Measurements from ENCODE around the gene KRT38.

KRT38 gene

GRCh38 chr17:41413982-41414381 is 26.8 kb downstream of the KRT38 start:
- TF ChIP-seq, protein P1, sequence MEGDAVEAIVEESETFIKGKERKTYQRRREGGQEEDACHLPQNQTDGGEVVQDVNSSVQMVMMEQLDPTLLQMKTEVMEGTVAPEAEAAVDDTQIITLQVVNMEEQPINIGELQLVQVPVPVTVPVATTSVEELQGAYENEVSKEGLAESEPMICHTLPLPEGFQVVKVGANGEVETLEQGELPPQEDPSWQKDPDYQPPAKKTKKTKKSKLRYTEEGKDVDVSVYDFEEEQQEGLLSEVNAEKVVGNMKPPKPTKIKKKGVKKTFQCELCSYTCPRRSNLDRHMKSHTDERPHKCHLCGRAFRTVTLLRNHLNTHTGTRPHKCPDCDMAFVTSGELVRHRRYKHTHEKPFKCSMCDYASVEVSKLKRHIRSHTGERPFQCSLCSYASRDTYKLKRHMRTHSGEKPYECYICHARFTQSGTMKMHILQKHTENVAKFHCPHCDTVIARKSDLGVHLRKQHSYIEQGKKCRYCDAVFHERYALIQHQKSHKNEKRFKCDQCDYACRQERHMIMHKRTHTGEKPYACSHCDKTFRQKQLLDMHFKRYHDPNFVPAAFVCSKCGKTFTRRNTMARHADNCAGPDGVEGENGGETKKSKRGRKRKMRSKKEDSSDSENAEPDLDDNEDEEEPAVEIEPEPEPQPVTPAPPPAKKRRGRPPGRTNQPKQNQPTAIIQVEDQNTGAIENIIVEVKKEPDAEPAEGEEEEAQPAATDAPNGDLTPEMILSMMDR (IDR thresholded peaks at IDR 0.05; ENCODE audit: poor library complexity, severe bottlenecking), result no peak
- DNase-seq (ENCODE audit: low spot score) (no peak), ATAC-seq (ENCODE audit: low read depth) (no peak)
- Histone ChIP-seq H3K36me3 (ENCODE audit: low read depth) (no peaks in the 10 kb centered on the region), H3K27me3 (ENCODE audit: insufficient read depth, poor library complexity, severe bottlenecking) (no peaks in the 10 kb centered on the region), H3K4me1 (ENCODE audit: insufficient read depth, poor library complexity, severe bottlenecking) (peaks cover 15% of the 10 kb centered on the region), H3K4me3 (ENCODE audit: severe bottlenecking) (no peak overlapping the region), H3K9me3 (ENCODE audit: severe bottlenecking) (no peaks in the 10 kb centered on the region), H3K27ac (ENCODE audit: poor library complexity, severe bottlenecking) (no peak overlapping the region)

- ATAC-seq (ENCODE audit: low read depth) (no peak), DNase-seq (ENCODE audit: low spot score) (no peak)
- TF ChIP-seq, protein P1 (IDR thresholded peaks at IDR 0.05; ENCODE audit: poor library complexity, severe bottlenecking), result no peak
- H3K4me1 ChIP-seq (ENCODE audit: insufficient read depth, poor library complexity, severe bottlenecking), result peaks cover 13% of the 10 kb centered on the region
- no peaks in the 10 kb centered on the region for H3K36me3 ChIP-seq (ENCODE audit: low read depth)
- H3K9me3 ChIP-seq (ENCODE audit: severe bottlenecking), result no peaks in the 10 kb centered on the region
- H3K27ac ChIP-seq (ENCODE audit: poor library complexity, severe bottlenecking), result no peak overlapping the region
- H3K4me3 ChIP-seq (ENCODE audit: severe bottlenecking), result no peak overlapping the region
- H3K27me3 ChIP-seq (ENCODE audit: insufficient read depth, poor library complexity, severe bottlenecking), result no peaks in the 10 kb centered on the region
Observed at GRCh38 chr17:41413353-41413957, 27.3 kb downstream of the KRT38 start.

DNA sequence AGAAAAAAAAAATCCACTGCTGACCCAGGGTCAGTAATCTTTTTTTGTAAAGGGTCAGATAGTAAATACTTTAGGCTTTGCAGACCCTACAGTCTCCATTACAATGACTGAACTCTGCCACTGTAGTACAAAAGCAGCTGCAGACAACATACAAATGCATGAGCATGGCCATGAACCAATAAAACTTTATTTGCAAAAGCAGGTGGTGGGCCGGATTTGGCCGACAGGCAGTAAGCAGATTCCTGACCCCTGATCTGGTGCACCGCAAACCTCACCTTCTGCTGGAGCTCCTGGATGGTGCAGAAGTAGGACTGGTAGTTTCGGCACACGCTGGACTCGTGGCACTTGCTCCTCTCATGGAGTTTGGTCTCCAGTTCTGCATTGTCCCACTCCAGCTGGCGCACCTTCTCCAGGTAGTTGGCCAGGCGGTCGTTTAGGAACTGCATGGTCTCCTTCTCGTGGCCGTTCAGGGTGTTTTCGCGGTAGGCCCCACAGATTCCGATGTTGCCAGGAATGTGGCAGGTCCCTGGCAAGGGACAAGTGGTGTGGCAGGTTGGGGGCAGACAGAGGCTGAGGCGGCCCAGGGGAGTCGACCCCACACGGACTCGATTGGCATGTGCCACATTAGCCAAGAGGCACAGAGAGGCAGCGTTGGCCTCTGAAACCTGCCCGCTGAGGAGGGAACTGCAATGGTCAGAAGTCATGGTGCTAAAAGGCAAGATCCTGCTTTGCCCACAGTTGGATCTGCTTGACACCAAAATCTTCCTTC is 29.5 kb downstream of the KRT38 start:
- DNase-seq (ENCODE audit: low spot score) (no peak), ATAC-seq (ENCODE audit: low read depth) (no peak)
- no peaks in the 10 kb centered on the region for H3K9me3 ChIP-seq (ENCODE audit: severe bottlenecking)
- H3K4me1 ChIP-seq (ENCODE audit: insufficient read depth, poor library complexity, severe bottlenecking), result no peaks in the 10 kb centered on the region
- no peak overlapping the region for H3K4me3 ChIP-seq (ENCODE audit: severe bottlenecking)
- no peak overlapping the region for H3K27ac ChIP-seq (ENCODE audit: poor library complexity, severe bottlenecking)
- no peaks in the 10 kb centered on the region for H3K27me3 ChIP-seq (ENCODE audit: insufficient read depth, poor library complexity, severe bottlenecking)
- TF ChIP-seq, protein P1 (IDR thresholded peaks at IDR 0.05; ENCODE audit: poor library complexity, severe bottlenecking), result no peak
- H3K36me3 ChIP-seq (ENCODE audit: low read depth), result no peaks in the 10 kb centered on the region

DNA sequence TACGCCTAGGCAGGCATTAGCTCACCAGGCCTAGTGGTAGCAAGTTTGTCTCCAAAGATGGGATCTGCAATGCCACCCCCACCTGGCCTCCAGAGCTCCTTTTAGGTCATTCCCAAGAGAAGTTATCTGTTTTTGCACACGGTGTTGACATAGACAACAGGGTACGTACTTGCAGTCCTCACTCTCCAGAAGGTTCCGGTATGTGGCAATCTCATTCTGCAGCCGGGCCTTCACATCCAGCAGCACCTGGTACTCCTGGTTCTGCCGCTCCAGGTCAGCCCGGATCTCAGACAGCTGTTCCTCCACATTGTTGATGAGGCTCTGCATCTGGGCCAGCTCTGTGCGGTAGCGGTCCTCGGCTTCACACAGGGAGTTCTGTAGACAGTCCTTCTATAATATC is 33.6 kb downstream of the KRT38 start:
- H3K4me1 ChIP-seq (ENCODE audit: insufficient read depth, poor library complexity, severe bottlenecking), result peaks cover 17% of the 10 kb centered on the region
- no peaks in the 10 kb centered on the region for H3K9me3 ChIP-seq (ENCODE audit: severe bottlenecking)
- DNase-seq (ENCODE audit: low spot score), result no peak
- TF ChIP-seq, protein P1 (IDR thresholded peaks at IDR 0.05; ENCODE audit: poor library complexity, severe bottlenecking), result no peak
- H3K36me3 ChIP-seq (ENCODE audit: low read depth), result no peaks in the 10 kb centered on the region
- no peak for ATAC-seq (ENCODE audit: low read depth)
- H3K4me3 ChIP-seq (ENCODE audit: severe bottlenecking), result no peak overlapping the region
- no peaks in the 10 kb centered on the region for H3K27me3 ChIP-seq (ENCODE audit: insufficient read depth, poor library complexity, severe bottlenecking)
- no peak overlapping the region for H3K27ac ChIP-seq (ENCODE audit: poor library complexity, severe bottlenecking)

DNA sequence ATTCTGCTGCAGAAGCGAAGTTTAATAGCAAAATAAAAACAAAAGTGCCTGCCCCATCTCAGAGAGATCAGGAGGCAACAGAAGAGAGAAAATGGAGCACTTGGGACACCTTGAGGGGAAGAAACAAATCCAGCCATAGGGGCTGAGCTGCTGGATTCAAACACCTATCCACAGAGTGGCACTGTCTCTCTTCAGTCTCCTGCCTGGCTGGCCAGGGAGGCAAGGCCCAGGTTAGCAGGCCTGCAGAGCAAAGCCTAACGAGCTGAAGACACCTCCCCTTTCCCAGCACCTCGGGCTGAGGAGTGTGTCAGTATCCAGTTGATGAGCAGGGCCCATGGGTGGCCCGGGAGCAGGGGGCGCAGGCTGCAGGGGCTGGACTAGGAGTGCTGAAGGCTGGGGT is 34.6 kb downstream of the KRT38 start:
- TF ChIP-seq, protein P1 (IDR thresholded peaks at IDR 0.05; ENCODE audit: poor library complexity, severe bottlenecking), result peak; percentile 44
- no peaks in the 10 kb centered on the region for H3K27me3 ChIP-seq (ENCODE audit: insufficient read depth, poor library complexity, severe bottlenecking)
- no peak overlapping the region for H3K27ac ChIP-seq (ENCODE audit: poor library complexity, severe bottlenecking)
- peaks cover 17% of the 10 kb centered on the region for H3K4me1 ChIP-seq (ENCODE audit: insufficient read depth, poor library complexity, severe bottlenecking)
- H3K36me3 ChIP-seq (ENCODE audit: low read depth), result no peaks in the 10 kb centered on the region
- DNase-seq (ENCODE audit: low spot score) (no peak), ATAC-seq (ENCODE audit: low read depth) (peak; percentile 31; the same call in 1 of the 3 replicates)
- H3K9me3 ChIP-seq (ENCODE audit: severe bottlenecking), result no peaks in the 10 kb centered on the region
- H3K4me3 ChIP-seq (ENCODE audit: severe bottlenecking), result no peak overlapping the region
